HG03469 (cell line): ENCODE measurements around the gene GPX3.

ENCODE experiments used
- ATAC-seq: cut with Tn5 transposase; IDR thresholded peaks from one replicate; pipeline ENCODE4 v1.9.1; 2021; ENCODE audit warnings: mild to moderate bottlenecking, moderate library complexity, moderate number of reproducible peaks; ENCODE audit not compliant: unreplicated experiment

The GPX3 gene

GRCh38 chr5:151033217-151033934 is 13.0 kb downstream of the GPX3 start:
- no peak for ATAC-seq

GRCh38 chr5:151034422-151035379 is 14.3 kb downstream of the GPX3 start:
- no peak for ATAC-seq

GRCh38 chr5:151036556-151036955 is 16.2 kb downstream of the GPX3 start:
- no peak for ATAC-seq

GRCh38 chr5:151037561-151038411 is 17.4 kb downstream of the GPX3 start:
- no peak for ATAC-seq

- no peak for ATAC-seq
Observed at GRCh38 chr5:151038412-151038745, 18.0 kb downstream of the GPX3 start.

- ATAC-seq = no peak
Observed at GRCh38 chr5:151038801-151039238, 18.4 kb downstream of the GPX3 start.

GRCh38 chr5:151039665-151040064 is 19.3 kb downstream of the GPX3 start:
- ATAC-seq = no peak

- ATAC-seq = no peak
Observed at GRCh38 chr5:151040211-151040747, 19.9 kb downstream of the GPX3 start.

- no peak for ATAC-seq
Observed at GRCh38 chr5:151041577-151042268, 21.3 kb downstream of the GPX3 start.

- no peak for ATAC-seq
Observed at GRCh38 chr5:151042453-151043093, 22.2 kb downstream of the GPX3 start.

- ATAC-seq = no peak
Observed at GRCh38 chr5:151047814-151048425, 27.5 kb downstream of the GPX3 start.

GRCh38 chr5:151048526-151048925 is 28.1 kb downstream of the GPX3 start:
- ATAC-seq = no peak

GRCh38 chr5:151051066-151051930 is 30.9 kb downstream of the GPX3 start:
- no peak for ATAC-seq

GRCh38 chr5:151051931-151052608 is 31.7 kb downstream of the GPX3 start:
- no peak for ATAC-seq

GRCh38 chr5:151052836-151053235 is 32.4 kb downstream of the GPX3 start:
- no peak for ATAC-seq

GRCh38 chr5:151053796-151054462 is 33.5 kb downstream of the GPX3 start:
- ATAC-seq = no peak

- no peak for ATAC-seq
Observed at GRCh38 chr5:151054709-151055108, 34.3 kb downstream of the GPX3 start.
